ENCODE results near the gene ANKRD17.

DNA sequence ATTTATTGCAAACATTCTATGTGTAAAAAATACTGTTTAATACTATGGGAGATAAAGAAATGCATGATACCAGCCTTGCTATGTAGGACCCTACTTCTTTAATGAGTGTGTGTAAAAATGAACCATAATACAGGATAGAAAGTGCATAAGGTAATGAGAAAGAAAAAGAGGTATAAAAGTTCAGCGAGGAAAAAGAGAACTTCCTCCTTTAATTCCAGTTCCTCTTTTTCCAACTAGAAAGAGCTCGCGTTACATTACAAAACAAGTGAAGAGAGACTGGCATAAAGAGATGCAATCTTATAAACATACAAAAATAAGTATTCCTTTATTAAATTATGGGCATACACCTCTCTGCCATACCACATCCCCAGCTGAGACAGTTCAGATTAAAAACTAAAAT, 77.4 kb downstream of the ANKRD17 start:
- TF ChIP-seq, protein P1, sequence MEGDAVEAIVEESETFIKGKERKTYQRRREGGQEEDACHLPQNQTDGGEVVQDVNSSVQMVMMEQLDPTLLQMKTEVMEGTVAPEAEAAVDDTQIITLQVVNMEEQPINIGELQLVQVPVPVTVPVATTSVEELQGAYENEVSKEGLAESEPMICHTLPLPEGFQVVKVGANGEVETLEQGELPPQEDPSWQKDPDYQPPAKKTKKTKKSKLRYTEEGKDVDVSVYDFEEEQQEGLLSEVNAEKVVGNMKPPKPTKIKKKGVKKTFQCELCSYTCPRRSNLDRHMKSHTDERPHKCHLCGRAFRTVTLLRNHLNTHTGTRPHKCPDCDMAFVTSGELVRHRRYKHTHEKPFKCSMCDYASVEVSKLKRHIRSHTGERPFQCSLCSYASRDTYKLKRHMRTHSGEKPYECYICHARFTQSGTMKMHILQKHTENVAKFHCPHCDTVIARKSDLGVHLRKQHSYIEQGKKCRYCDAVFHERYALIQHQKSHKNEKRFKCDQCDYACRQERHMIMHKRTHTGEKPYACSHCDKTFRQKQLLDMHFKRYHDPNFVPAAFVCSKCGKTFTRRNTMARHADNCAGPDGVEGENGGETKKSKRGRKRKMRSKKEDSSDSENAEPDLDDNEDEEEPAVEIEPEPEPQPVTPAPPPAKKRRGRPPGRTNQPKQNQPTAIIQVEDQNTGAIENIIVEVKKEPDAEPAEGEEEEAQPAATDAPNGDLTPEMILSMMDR (IDR thresholded peaks at IDR 0.05; ENCODE audit: low read length) = no peak
- no peak for TF ChIP-seq EZH2 (IDR thresholded peaks at IDR 0.05; ENCODE audit: borderline replicate concordance, low read length)

All from OCI-LY1 (cell line).